IMR-90 (cell line): ENCODE data around the gene KTI12.

Experiments
- MAFK ChIP-seq: IDR thresholded peaks from 2 replicates; pipeline ENCODE4 v1.6.1; 2012; ENCODE audit warnings: low read depth, low read length, improper control_type of control experiment
- MAZ ChIP-seq: IDR thresholded peaks from 2 replicates; pipeline ENCODE4 v1.6.1; 2012; ENCODE audit warnings: low read depth, mild to moderate bottlenecking, low read length, improper control_type of control experiment, moderate library complexity, borderline replicate concordance
- NFE2L2 ChIP-seq: fragments of 150-350 bp; IDR thresholded peaks from 2 replicates; pipeline ENCODE4 v1.6.1; 2016; ENCODE audit warnings: low read depth, mild to moderate bottlenecking, low read length
- POLR2A ChIP-seq: IDR thresholded peaks from 2 replicates; pipeline ENCODE4 v1.6.1; 2012; ENCODE audit warnings: mild to moderate bottlenecking, low read depth, low read length
- SMC3 ChIP-seq: fragments of 150-350 bp; IDR thresholded peaks from 2 replicates; pipeline ENCODE4 v1.6.1; 2016; ENCODE audit warnings: low read depth, mild to moderate bottlenecking, antibody characterized with exemption, low read length, moderate library complexity
- TF ChIP-seq, protein P1 (sequence below): conservative IDR thresholded peaks from 2 replicates; pipeline ENCODE4 v1.5.1; 2012; ENCODE audit warnings: mild to moderate bottlenecking, low read depth, low read length, improper control_type of control experiment

- no peak for TF ChIP-seq MAZ
- peak; percentile 46 for TF ChIP-seq MAFK
- TF ChIP-seq, protein P1, sequence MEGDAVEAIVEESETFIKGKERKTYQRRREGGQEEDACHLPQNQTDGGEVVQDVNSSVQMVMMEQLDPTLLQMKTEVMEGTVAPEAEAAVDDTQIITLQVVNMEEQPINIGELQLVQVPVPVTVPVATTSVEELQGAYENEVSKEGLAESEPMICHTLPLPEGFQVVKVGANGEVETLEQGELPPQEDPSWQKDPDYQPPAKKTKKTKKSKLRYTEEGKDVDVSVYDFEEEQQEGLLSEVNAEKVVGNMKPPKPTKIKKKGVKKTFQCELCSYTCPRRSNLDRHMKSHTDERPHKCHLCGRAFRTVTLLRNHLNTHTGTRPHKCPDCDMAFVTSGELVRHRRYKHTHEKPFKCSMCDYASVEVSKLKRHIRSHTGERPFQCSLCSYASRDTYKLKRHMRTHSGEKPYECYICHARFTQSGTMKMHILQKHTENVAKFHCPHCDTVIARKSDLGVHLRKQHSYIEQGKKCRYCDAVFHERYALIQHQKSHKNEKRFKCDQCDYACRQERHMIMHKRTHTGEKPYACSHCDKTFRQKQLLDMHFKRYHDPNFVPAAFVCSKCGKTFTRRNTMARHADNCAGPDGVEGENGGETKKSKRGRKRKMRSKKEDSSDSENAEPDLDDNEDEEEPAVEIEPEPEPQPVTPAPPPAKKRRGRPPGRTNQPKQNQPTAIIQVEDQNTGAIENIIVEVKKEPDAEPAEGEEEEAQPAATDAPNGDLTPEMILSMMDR = no peak
- no peak for TF ChIP-seq POLR2A
- TF ChIP-seq SMC3 = no peak
- TF ChIP-seq NFE2L2 = no peak
Observed at GRCh38 chr1:52007215-52008002, 26.2 kb downstream of the KTI12 start.
